Fibroblast of skin of left quadriceps (primary cell): ENCODE measurements around the gene TALDO1.
A peak's percentile ranks its signal among the peaks of the same experiment; 100 is the strongest.
"Not testable (repeated sequence)": the region's sequence is repeated elsewhere in the genome, so short reads cannot be mapped to it uniquely, and the experiment has no call there.

Source experiments
- DNase-seq, 2 experiments: peaks; one replicate each; pipeline ENCODE4 v3.0.0-alpha.2; 2013; ENCODE audit warnings: low read depth in 2 of 2

TALDO1 gene

GRCh38 chr11:719214-720016, 27.8 kb upstream of the TALDO1 start:
- DNase-seq = no peak

GRCh38 chr11:720017-720641, 27.1 kb upstream of the TALDO1 start:
- DNase-seq = no peak

DNA sequence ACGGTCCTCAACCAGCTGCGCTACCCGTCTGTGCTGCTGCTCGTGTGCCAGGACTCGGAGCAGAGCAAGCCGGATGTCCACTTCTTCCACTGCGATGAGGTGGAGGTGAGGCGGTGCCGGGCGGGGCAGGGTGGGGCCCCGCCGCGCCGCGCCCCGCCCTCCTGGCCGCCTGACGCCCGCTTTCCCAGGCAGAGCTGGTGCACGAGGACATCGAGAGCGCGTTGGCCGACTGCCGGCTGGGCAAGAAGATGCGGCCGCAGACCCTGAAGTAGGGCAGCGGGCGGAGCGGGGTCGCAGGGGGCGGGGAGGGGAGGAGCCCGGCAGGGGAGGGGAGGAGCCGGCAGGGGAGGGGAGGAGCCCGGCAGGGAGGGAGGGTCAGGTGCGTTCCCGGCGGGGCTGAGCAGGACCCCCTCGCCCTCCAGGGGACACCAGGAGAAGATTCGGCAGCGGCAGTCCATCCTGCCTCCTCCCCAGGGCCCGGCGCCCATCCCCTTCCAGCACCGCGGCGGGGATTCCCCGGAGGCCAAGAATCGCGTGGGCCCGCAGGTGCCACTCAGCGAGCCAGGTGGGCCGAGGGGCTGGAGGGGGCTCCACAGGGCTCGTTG, 26.5 kb upstream of the TALDO1 start:
- no peak for DNase-seq

- no peak for DNase-seq
Measured at GRCh38 chr11:721247-721740, 26.0 kb upstream of the TALDO1 start.

GRCh38 chr11:721741-722345, 25.4 kb upstream of the TALDO1 start:
- no peak for DNase-seq

- no peak for DNase-seq
Measured at GRCh38 chr11:722346-722811, 24.9 kb upstream of the TALDO1 start.

DNA sequence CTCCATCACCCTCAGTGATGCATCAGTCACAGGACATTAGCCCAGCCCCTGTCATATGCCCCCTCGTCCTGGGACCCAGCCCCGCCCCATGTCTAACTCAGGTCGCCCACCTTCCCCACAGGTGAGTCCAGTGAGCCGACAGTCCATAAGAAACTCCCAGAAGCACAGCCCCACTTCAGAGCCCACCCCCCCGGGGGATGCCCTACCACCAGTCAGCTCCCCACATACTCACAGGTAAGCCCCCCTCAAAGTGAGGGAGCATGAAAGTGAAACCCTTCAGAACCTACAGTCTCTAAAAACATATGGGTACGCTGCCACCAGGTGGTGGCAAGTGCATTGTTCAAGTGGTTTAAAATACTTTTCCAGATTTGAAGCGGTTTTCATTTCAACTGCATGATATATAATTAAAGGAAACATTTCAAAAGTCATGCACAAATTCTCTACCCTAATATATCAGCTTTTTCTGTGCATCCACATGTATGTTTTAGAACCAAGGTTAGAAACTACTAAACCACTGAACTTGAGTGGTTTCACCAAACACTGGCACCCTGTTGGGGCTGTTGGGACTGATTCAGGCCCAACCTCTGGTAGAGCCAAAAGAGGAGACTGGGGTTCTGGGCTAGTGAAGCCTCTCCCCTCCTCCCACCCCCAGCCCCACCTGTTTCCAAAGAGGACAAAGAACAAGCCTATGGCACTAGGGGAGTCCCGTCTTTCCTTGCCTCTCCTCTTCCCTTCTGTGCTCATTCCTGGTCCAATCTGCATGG, 24.0 kb upstream of the TALDO1 start:
- peak in 1 of 2 experiments; percentile 16 for DNase-seq

GRCh38 chr11:724049-724777, 23.1 kb upstream of the TALDO1 start:
- no peak for DNase-seq

DNA sequence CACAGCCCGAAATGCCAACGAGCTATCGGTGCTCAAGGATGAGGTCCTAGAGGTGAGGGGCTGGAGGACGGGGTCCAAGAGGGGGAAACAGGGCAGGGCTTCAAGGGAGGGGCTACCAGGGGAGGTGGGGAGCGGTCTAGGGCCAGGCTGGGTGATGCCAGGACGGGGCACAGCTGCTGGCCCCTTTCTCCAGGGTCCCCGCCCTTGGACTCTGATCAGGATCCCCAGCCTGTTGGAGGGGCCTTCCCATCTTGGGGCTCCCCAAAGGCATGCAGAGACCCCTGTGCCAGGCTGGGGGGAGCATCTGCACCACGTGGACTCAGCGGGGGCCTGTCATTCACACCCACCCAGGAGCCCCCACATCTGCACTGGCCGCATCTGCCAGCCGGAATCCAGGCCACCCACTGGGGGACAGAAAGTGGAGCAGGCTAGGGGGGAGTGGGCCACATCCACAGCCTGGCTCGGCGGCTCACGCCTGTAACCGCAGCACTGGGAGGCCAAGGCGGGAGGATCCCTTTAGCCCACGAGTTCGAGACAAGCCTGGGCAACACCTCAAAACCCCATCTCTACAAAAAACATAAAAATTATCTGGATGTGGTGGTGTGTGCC, 22.4 kb upstream of the TALDO1 start:
- DNase-seq = no peak

DNA sequence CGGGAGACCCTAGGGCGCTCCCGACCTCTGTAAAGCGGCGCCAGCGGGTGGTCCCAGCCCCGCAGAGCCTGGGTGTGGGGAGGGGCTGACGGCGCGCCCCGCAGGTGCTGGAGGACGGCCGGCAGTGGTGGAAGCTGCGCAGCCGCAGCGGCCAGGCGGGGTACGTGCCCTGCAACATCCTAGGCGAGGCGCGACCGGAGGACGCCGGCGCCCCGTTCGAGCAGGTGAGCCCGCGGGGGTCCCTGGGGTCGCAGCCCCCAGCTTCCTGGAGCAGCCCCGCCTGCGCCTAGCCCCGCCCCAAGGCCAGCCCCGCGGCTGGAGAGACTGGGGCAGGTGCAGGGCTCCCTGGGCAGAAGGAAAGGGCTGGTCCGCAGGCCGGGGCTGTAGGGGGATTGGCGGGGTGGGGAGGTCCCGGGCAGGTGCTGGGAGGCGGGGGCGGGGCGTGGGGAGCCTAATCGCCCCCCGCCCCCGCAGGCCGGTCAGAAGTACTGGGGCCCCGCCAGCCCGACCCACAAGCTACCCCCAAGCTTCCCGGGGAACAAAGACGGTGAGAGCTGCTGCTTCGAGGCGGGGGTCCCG, 21.6 kb upstream of the TALDO1 start:
- DNase-seq = no peak

DNA sequence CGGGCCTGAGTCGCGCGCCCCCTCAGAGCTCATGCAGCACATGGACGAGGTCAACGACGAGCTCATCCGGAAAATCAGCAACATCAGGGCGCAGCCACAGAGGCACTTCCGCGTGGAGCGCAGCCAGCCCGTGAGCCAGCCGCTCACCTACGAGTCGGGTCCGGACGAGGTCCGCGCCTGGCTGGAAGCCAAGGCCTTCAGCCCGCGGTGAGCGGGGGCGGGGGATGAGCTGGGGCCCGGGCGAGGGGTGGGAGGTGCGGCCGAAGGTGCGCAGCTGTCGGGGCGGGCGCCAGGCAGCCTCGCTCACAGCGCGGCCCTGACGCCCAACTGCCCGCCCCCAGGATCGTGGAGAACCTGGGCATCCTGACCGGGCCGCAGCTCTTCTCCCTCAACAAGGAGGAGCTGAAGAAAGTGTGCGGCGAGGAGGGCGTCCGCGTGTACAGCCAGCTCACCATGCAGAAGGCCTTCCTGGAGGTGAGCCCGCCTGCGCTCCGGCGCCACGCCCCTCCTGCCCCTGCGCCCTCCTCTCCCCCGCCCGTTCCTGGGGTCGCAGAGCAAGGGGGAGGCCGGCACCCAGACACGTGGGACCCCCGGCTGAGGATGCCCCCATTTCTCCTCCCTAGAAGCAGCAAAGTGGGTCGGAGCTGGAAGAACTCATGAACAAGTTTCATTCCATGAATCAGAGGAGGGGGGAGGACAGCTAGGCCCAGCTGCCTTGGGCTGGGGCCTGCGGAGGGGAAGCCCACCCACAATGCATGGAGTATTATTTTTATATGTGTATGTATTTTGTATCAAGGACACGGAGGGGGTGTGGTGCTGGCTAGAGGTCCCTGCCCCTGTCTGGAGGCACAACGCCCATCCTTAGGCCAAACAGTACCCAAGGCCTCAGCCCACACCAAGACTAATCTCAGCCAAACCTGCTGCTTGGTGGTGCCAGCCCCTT, 20.7 kb upstream of the TALDO1 start:
- no peak for DNase-seq

GRCh38 chr11:727281-727701, 20.0 kb upstream of the TALDO1 start:
- DNase-seq = no peak

DNA sequence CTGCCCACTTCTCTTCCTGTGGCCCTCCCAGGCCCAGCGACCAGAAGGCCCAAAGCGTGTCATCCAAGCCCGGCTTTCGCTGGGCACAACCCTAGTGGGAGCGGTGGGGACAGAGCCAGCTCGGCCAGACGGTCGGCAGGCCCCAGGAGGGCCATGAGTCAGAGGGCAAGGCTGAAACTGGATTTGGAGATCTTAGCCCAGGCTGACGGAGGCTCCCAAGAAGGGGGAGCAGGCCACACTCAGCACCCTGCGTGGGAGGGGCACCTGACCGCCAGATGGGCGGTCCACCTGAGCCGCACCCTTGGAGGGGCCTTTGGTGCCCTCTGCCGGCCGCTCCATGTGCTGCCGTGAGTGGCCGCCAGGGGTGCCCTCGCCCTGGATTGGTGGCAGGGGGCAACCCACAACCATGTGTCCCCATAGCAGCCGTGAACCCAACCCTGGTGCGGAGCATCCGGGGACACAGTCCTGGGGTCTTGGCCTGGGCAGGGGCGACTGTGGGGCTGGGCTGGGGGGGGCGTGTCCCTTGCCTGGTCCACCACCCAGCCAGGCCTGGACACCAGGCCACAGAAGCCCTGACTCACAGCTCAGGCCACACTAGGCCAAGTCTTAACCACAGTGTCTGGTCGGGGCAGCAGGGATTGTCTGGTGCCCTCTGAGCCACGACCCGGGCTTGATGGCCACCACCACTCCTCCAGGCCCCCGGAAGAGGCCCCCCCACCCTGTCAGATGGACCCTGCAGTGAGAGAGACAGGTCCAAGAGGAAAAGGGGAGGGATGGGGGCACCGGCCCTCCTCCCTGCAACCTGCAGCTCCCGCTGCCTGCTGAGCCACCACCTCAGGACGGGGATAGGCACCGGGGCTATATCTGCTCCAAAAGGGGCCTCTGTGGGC, 19.2 kb upstream of the TALDO1 start:
- DNase-seq = no peak

- DNase-seq = no peak
Measured at GRCh38 chr11:728901-729491, 18.3 kb upstream of the TALDO1 start.

- no peak for DNase-seq
Measured at GRCh38 chr11:729492-730074, 17.7 kb upstream of the TALDO1 start.

DNA sequence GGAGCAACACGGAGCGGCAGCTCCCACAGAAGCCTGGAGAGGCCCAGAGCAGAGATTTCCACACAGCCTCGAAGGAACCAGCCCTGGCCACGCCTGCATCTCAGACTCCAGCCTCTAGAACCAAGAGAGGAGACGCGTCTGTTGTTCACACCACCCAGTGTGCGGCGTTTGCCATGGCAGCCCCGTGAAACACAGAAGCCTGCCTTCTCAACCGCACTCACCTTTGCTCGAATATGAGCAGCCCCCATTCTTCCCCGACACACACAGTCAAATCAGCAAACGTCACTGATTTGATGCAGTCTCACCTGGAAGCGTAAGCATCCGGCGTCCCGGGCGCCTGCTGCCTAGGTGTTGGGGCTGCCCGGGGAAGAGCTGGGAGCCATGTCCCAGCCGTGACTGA, 14.2 kb upstream of the TALDO1 start:
- DNase-seq = no peak

DNA sequence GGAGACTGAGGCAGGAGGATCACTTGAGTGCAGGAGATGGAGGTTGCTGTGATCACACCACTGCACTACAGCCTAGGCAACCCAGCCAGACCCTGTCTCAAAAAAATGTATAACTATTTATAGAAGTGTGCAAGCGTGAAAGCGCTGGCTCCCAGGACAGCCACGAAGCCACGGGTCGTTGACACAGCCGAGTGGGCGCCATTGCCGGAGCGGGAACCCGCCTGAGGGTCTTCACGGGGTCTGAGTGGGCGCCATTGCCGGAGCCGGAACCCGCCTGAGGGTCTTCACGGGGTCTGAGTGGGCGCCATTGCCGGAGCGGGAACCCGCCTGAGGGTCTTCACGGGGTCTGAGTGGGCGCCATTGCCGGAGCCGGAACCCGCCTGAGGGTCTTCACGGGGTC, 12.7 kb upstream of the TALDO1 start:
- not testable (repeated sequence) for DNase-seq
